ENCODE measurements around the gene LMF1.

DNA sequence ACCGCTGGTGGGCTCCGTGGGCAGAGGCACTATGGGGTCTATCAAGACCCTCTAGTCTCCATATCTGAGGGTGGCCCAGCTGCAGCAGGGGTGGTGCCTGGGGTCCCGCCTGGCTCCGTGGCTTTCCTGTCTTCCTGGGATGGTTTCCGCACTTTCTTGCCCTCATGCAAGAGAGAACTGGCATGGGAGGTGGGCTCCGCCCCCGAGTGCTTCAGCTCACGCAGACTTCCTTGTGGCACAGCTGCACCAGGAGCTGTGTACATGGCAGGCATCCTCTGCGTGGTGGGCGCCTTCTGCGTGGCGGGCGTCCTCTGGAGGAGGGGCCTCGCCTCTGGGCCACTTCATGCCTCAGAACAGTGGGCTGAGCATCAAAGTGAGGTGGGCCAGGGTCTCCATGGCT, 73.1 kb downstream of the LMF1 start:
- TF ChIP-seq, protein P1, sequence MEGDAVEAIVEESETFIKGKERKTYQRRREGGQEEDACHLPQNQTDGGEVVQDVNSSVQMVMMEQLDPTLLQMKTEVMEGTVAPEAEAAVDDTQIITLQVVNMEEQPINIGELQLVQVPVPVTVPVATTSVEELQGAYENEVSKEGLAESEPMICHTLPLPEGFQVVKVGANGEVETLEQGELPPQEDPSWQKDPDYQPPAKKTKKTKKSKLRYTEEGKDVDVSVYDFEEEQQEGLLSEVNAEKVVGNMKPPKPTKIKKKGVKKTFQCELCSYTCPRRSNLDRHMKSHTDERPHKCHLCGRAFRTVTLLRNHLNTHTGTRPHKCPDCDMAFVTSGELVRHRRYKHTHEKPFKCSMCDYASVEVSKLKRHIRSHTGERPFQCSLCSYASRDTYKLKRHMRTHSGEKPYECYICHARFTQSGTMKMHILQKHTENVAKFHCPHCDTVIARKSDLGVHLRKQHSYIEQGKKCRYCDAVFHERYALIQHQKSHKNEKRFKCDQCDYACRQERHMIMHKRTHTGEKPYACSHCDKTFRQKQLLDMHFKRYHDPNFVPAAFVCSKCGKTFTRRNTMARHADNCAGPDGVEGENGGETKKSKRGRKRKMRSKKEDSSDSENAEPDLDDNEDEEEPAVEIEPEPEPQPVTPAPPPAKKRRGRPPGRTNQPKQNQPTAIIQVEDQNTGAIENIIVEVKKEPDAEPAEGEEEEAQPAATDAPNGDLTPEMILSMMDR (IDR thresholded peaks at IDR 0.05; ENCODE audit: low read depth, low read length, poor library complexity, severe bottlenecking) = no peak
- TF ChIP-seq EZH2phosphoT487 (IDR thresholded peaks at IDR 0.05; ENCODE audit: borderline replicate concordance, low read length) = no peak

Measured in DOHH2 (cell line).